Suprapubic skin (tissue), 4 donors: ENCODE results near the gene ANKRD9. TPM values are rescaled to one million over a fixed set of nuclear protein-coding genes. Genes with fewer than 3 reads are reported as not detected.

Experiments used
- DNase-seq, 2 donors: peaks; one replicate each; pipeline ENCODE4 v3.0.0-alpha.2; 2019; ENCODE audit warnings: low spot score in 2 of 2
- H3K27ac ChIP-seq: fragments of 200-600 bp; sonication (generic); one replicate; pipeline ENCODE4 v1.5.1; 2019
- H3K27me3 ChIP-seq: fragments of 200-600 bp; sonication (generic); one replicate; pipeline ENCODE4 v1.5.1; 2019
- H3K36me3 ChIP-seq: fragments of 200-600 bp; sonication (generic); one replicate; pipeline ENCODE4 v1.5.1; 2019
- H3K4me1 ChIP-seq: fragments of 200-600 bp; sonication (generic); one replicate; pipeline ENCODE4 v1.5.1; 2019
- H3K4me3 ChIP-seq: fragments of 200-600 bp; sonication (generic); one replicate; pipeline ENCODE4 v1.5.1; 2019; ENCODE audit warnings: mild to moderate bottlenecking
- H3K9me3 ChIP-seq: fragments of 200-600 bp; sonication (generic); one replicate; pipeline ENCODE4 v1.5.1; 2019
- POLR2A ChIP-seq, 2 donors: fragments of 450-650 bp; IDR thresholded peaks; one replicate each; pipeline ENCODE4 v1.6.1; 2017; ENCODE audit warnings: antibody characterized with exemption in 2 of 2, mild to moderate bottlenecking in 2 of 2, moderate library complexity in 2 of 2
- WGBS: methylation state at CpG from one replicate; pipeline ENCODE4 v1.1.5; 2018; 5-methylcytosine and 5-hydroxymethylcytosine counted together
- total RNA-seq, 4 donors: library from RNA; depleted of rRNA; stranded (reverse); fragments of >200 nt; gene quantifications; one replicate each; pipeline ENCODE4 v1.1.0, GENCODE V29; 2016

ANKRD9 gene
- total RNA-seq, 4 donors from 2014 or later, result 48.4 to 60.1 (median 54.4) TPM

GRCh38 chr14:102452302-102452701 lies 57.3 kb downstream of the ANKRD9 start:
- 87% methylated on average over 5 of the region's 24 CpGs for WGBS
- TF ChIP-seq POLR2A (IDR thresholded peaks at IDR 0.05), result no peak
- H3K36me3 ChIP-seq, result peaks cover 84% of the 10 kb centered on the region

More at GRCh38 chr14:102452302-102452701, 57.3 kb downstream of the ANKRD9 start:
- peak in 1 of 2 donors; percentile 43 for DNase-seq
- H3K4me3 ChIP-seq, result no peak overlapping the region
- H3K27me3 ChIP-seq, result no peaks in the 10 kb centered on the region
- H3K9me3 ChIP-seq, result no peaks in the 10 kb centered on the region
- H3K4me1 ChIP-seq, result no peaks in the 10 kb centered on the region
- H3K27ac ChIP-seq, result no peak overlapping the region

Other genes with a start within 250 kb of the ANKRD9 start
- gene MOK, start 204.6 kb downstream of the ANKRD9 start, total RNA-seq, result 10 to 100 TPM; 13.0 to 25.4 (median 17.0) TPM
- gene ZNF839, start 190.0 kb downstream of the ANKRD9 start, total RNA-seq, result 10 to 100 TPM in 3 of 4 donors, 1 to 10 TPM in 1; 9.2 to 41.0 (median 17.7) TPM
- 10 to 100 TPM; 28.3 to 35.1 (median 29.4) TPM for gene CINP, start 146.9 kb downstream of the ANKRD9 start, total RNA-seq
- gene TECPR2, start 146.8 kb downstream of the ANKRD9 start, total RNA-seq, result 10 to 100 TPM; 12.1 to 22.6 (median 16.8) TPM
- gene RCOR1, start 82.9 kb upstream of the ANKRD9 start, total RNA-seq, result 10 to 100 TPM; 20.6 to 27.7 (median 24.8) TPM